Measurements from ENCODE around the gene SMC1B.
"Not testable (repeated sequence)": the region's sequence is repeated elsewhere in the genome, so short reads cannot be mapped to it uniquely, and the experiment has no call there.

Gene SMC1B

DNA sequence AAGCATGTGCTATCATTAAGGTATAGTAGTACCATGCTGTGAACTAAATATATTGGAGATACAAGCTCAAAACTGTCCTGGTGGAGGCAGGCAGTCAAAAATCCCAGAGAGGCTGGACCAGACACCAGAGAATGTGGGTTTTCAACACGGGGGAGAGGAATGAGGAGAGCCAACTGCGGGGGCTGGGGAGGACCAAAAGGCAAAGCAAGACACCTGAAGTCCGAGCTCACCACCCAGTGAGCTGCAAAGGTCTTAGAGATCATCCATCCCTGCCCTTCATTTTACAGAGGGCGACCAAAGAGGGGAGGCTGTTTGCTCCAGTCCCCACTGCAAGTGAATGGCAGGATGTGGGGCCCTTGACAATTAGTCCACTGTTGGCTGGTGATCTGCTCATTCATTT lies 10.1 kb upstream of the SMC1B start:
- in situ Hi-C loops (cut with MboI; ENCODE audit: low sequenced_read_pairs): loop anchor here (10.0 kb wide), 1 partner anchor 159 kb away; no protein-coding TSS in a partner anchor

DNA sequence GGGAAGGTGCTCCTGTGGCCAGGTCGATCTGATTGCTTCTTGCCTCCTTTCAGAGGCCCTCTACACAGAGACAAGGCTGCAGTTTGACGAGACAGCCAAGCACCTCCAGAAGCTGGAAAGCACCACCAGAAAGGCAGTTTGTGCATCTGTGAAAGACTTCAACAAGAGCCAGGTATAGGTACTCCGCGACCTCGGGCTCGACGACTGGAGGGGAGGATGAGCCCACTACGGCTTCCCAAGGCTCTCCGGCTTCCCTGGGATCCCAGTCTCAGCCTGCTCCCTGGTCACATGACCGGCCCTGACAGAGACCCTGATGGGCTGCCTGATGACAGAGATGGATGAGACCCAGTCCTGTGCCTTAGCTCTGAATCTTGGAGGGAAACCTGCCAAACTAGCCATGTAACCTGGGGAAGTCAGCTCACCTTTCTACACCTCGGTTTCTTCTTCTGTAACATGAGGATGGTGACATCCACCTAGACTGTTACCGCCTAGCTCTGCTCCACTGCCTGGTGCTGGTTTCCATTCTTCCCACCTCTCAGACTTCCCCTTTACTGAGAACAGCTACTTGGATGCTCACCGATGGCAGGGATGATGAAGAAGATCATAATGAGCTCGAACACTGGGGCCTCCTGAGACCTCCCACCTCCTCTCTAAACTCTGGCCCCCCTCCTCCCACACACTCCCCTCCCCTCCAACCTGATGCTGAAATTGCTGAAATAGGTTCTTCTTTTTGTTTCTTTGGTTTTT lies 9.0 kb upstream of the SMC1B start:
- in situ Hi-C loops (cut with MboI; ENCODE audit: low sequenced_read_pairs): loop anchor here (10.0 kb wide), 1 partner anchor 158 kb away; no protein-coding TSS in a partner anchor

DNA sequence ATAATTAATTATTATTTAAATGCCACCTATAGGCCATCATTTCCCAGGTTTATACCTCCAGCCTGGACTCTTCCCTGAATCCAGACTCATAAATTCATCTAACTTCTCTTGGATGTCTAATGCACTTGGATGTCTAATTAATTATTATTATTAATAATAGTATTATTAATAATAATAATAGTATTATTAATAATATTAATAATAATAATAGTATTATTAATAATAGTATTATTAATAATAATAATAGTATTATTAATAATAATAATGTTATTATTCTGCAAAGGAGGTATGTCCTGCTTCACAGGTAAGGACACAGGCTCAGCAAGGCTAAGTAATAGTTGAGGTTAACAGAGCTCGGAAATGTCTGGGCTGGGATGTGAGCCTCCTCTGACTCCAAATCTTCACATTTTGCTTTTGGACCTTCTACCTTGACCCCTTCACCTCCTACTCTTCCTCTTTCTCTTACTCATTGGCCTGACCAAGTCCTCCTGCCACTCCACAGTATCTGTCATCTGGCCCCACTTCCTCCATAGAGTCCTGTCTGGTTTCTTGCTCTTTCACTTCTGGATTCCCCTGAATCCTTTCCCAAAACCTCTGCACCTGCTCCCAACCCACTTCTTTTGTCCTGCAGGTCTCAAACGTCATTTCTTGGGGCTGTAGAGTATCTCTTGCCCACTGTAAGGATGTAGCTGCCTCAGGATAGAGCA lies 8.1 kb upstream of the SMC1B start:
- in situ Hi-C loops (cut with MboI; ENCODE audit: low sequenced_read_pairs): loop anchor here (10.0 kb wide), 1 partner anchor 157 kb away; no protein-coding TSS in a partner anchor

DNA sequence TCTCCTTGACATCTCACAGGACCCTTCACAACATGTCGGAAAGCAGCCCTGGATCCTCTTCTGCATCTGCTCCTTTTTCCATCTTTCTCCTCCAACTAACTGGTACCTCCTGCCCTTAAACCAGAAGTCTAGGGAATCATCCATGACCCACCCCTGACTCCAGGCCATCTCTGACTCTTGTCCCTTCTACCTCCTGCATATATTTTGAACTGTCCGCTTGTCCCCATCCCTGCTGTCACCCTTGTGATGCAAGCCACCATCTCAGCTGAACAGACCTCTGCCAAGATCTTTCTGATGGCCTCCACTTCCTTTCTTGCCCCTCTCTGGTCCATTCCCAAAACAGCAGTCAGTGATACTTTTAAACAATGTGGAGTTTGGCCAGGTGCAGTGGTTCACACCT lies 7.1 kb upstream of the SMC1B start:
- in situ Hi-C loops (cut with MboI; ENCODE audit: low sequenced_read_pairs): loop anchor here (10.0 kb wide), 1 partner anchor 156 kb away; no protein-coding TSS in a partner anchor

DNA sequence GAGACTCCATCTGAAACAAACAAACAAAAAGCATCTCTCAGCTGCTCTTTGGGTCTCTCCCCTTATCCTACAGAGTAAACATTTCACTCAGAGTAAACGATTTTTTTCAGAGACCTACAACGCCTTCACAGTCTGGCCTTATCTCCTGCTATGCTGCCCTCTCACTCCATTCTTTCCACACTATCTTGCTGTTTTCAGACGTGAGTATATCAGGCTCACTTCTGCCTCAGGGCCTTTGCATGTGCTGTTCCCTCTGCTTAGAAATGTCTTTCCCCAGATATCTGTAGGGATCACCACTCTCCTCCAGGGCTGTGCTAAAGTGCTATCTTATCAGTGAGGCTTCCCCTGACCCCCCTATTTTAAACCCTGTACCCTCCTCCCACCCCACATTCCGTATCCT lies 6.6 kb upstream of the SMC1B start:
- in situ Hi-C loops (cut with MboI; ENCODE audit: low sequenced_read_pairs): loop anchor here (10.0 kb wide), 1 partner anchor 155 kb away; no protein-coding TSS in a partner anchor

DNA sequence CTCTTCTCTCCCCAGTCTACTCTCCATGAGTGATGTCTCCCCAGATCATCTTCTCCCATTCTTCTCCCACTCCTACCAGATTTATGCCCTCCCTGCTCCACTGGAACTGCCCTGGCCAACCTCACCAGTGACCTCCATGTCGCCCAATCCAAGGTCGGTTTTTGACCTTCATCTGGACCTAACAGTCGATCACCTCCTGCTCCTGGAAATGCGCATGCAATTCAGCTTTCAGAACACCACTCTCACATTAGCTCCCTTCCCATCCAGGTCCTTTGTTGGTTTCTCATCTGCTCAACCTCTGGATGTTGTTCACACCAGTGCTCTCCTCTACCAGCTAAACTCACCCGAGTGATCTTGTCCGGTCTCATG lies 5.4 kb upstream of the SMC1B start:
- in situ Hi-C loops (cut with MboI; ENCODE audit: low sequenced_read_pairs): no loop called here

DNA sequence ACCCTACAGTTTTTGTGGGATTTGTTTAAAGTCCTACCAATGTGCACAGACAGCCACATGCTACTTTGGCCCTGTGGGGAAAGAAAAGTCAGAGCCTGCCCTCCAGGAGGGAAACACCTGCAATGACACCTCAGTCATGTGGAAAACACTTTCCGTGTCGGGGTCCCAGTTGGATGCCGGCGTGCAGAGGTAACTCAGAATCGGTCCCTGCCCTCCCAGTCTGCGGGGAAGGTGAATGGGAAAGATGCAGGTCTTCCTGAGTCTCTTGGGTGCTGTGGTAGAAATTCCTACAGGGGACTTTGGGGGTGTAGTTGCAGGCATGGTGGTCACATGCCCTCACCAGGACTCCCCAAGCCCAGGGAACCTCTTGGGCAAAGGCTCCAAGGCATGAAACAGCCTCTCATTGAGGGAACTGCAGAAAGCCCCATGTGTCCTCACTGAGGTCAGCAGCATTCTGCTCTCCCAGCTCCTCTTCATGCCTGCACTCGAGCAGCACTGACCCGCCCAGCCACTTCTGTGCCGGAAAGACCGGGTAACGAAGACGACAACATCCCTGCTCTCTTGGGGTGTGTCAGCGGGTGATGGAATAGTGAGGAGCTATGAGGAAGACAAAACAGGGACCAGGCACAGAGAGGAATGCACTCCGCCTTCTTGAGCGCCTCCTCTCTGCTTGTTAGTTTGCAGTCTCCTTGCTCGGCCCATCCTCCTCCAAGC lies 4.8 kb upstream of the SMC1B start:
- in situ Hi-C loops (cut with MboI; ENCODE audit: low sequenced_read_pairs): no loop called here

DNA sequence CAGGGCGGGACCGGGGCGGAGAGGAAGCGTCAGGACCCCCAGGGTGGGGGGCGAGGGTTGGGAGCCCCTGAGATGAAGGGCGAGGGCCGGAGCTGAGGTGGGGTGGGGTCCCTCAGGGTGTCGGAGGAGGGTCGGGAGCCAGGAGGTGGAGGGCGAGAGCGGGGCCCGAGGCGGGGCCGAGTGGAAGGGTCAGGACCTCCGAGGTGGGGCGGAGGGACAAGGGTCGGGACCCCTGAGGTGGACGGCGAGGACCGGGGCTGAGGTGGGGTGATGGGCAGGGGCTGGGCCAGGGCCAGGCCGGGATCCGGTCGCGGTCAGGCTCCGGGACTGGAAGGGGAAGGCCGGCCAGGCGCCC lies 409 bp downstream of the SMC1B start:
- in situ Hi-C loops (cut with MboI; ENCODE audit: low sequenced_read_pairs): no loop called here

DNA sequence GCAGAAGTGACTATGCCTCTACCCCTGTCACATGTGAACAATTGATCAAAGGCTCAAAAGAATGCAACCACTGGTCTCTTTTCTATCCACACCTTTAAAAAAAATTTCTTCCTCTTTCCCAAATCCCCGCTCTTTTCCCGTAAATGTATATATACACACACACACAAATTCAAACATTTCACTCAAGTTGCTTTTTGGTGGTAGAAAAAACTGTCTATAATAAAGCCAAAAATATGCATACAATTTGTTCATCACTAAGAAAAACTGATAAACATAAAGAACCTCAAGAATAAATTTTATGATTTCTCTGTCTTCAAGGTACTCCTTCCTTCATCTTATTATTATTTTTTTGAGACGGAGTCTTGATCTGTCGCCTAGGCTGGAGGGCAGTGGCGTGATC lies 5.6 kb downstream of the SMC1B start:
- in situ Hi-C loops (cut with MboI; ENCODE audit: low sequenced_read_pairs): no loop called here

DNA sequence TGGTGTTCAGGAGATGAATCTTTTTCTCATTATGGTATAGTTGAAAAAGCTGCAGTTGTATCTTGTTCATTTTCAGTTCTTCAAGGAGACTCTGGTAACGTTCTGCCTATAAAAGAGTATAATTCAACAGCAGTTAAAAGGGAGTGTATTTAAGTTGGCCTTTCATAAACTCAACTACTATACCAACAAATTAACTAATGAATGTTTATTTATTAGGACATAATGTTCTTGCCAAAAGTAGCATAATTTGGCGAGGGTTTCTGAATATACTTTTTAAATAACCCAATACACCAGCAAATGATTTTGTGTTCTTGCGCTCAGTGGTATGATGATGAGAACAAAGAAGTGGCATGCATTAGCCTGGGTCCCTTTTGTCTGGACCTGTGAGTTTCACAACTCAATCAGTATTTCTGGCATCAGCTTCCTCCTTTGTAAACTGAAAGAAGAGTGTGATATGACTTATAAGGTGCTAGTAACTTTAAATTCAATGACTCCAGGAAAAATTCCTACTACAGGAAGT lies 10.9 kb downstream of the SMC1B start:
- in situ Hi-C loops (cut with MboI; ENCODE audit: low sequenced_read_pairs): no loop called here

DNA sequence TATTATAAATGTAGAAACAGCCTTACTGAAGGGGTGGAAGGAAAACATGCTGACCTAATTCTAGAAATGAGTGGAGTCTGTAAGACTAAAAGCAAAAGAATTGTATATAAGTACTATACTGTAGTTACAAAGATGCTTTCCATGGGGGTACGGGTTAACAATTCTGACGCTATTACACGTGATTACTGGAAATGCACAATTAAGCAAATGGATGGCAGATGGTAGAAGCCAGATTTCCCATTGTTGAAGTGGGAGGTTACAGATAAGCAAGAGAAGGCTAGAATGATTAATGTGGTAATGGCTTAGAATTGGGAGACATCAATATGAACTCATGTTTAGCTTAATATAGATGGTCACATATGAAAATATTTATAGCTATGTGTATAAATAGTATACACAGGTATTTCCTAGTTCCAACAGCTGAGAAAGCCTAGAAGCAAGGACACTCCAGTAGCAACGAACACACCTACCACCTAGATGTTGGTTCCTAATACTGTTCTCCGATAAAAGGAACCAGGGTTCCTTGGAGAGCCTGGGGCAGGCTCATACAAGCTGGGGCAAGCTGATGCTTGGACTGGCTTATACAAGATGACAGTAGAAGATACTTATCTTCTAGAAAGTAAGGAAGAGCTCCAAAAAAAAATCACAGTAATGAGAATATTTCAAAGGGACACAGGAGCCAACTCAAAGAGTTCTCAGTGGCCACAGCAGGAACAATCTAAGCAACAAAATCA lies 13.5 kb downstream of the SMC1B start:
- in situ Hi-C loops (cut with MboI; ENCODE audit: low sequenced_read_pairs): no loop called here

DNA sequence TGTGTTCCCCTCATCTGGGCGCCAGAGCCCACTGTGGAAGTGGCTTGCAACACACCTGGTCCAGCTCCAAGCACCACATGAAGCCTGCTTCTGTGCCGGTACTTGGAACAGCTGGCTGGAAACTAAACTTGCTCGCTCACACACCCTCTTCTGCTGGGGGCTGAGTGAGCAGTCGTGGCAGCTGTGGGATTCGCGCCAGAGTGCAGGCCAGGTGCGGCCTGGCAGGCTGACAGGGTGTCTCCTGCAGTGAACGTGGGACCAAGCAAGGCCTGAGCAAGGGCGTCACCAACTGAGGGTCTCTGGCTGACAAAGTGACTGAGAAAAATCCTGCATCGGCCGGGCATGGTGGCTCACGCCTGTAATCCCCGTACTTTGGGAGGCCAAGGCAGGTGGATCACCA lies 15.2 kb downstream of the SMC1B start:
- in situ Hi-C loops (cut with MboI; ENCODE audit: low sequenced_read_pairs): no loop called here

DNA sequence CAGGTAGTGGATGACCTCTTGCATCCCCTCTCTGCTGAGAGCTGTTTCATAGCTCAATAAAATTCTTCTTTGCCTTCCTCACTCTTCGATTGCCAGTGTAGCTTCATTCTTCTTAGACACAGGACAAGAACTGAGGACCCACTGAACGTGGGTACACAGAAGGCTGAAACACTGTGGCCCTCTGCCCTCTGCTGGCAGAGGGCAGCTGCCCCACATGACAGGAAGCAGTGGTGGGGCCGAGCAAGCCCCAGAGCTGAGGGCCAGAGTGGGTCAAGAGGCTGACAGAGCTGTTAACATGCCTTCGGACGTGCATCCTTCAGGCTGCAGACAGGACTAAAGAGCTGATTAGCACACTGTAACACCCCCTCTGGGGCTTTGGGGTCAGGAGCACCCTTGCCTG lies 15.6 kb downstream of the SMC1B start:
- in situ Hi-C loops (cut with MboI; ENCODE audit: low sequenced_read_pairs): no loop called here

DNA sequence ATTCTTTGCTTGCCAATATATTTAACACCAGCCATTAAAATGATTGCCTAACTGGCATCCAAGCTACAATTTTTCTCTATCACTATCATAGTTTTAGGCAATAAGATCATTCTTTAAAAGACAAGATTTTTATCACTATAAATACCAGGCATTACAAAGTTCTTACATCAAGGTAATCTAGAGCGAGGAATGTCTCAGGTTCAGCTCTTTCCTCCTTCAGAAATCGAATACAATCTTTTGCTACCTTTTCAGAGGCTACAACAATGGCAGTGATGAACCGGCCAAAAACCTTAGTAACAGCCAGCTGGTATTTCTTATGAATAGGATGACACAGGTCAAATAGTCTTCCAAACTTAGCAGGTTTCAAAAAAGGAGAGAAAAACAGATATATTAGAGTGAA lies 23.9 kb downstream of the SMC1B start:
- in situ Hi-C loops (cut with MboI; ENCODE audit: low sequenced_read_pairs): no loop called here

DNA sequence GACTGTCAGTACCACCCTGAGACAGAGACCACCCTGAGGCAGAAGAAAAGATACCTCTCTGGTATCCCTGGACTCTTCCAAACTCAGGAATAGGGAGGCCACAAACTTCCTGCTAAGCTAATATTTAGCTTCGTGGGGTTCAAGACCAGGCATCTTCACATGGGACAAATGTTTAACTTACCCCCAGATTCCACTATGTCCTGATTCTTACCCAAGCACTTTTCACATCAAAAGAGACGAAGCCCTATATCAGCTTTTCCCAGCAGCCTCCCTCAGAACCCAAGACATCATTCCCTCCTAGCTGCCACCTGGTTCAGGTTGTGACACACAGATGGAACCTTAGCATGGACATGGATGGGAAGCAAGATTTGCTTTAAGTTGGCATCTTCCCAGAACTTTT lies 32.1 kb downstream of the SMC1B start:
- in situ Hi-C loops (cut with MboI; ENCODE audit: low sequenced_read_pairs): no loop called here

DNA sequence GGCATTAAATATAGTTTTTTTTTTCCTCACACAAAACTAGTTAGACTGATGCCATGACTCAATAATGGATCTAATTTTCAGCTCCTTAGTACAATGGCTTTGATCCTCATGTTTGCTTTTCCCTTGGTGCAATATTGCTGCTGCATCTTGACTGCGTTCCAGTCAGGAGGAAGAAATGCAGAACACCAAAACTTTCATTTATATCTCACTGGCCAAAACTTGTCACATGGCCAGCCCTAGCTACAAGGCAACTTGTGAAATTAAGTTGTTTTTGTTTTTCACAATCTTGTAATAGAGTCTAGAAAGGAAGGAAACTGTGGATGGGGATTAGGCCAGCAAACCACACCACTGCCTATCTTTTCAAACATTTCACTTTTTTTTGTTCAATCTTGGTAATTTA lies 36.7 kb downstream of the SMC1B start:
- in situ Hi-C loops (cut with MboI; ENCODE audit: low sequenced_read_pairs): no loop called here

DNA sequence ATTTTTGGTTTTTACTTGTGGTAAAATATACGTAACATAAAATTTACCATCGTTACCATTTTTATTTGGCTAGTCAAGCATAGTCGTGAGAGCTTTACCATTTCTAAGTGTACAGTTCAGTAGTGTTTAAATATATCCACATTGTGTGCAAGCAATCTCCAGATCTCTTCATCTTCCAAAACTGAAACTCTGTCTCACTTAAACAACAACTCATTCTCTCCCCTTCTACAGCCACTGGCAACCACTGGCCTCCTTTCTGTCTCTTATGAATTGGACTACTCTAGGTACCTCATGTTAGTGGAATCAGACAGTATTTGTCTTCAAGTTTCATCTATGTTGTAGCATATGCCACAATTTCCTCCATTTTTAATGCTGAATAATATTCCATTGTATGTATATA lies 37.4 kb downstream of the SMC1B start:
- in situ Hi-C loops (cut with MboI; ENCODE audit: low sequenced_read_pairs): no loop called here

DNA sequence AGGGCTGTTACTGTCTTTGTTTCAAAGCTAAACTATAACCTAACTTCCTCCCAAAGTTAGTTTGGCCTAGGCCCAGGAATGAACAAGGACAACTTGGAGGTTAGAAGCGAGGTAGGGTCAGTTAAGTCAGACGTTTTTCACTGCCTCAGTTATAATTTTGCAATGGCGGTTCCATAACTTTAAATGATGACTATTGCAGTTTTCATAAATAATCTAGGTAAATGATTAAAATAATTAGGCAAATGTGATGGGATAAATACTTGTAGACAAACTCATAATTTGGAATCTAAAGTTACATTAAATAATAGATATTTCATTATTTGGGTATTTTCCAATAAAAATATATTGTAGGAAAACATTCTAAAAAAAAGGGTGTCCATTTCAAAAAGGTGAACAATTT lies 39.8 kb downstream of the SMC1B start:
- in situ Hi-C loops (cut with MboI; ENCODE audit: low sequenced_read_pairs): not testable (repeated sequence)

DNA sequence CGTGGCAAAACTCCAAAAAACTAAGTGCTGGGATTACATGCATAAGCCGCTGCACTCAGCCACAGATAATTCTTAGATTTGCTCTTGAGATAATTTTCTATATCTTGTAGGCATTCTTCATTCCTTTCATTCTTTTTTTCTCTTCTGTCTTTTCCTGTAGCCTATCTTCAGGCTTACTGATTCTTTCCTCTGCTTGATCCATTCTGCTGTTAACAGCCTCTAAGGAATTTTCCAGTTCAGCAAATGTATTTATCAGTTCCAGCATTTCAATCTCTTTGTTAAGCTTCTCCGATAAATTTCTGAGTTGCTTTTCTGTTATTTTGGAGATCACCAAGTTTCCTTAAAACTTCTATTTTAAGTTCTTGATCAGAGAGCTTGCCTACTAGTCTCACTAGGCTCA lies 46.7 kb downstream of the SMC1B start:
- in situ Hi-C loops (cut with MboI; ENCODE audit: low sequenced_read_pairs): no loop called here

DNA sequence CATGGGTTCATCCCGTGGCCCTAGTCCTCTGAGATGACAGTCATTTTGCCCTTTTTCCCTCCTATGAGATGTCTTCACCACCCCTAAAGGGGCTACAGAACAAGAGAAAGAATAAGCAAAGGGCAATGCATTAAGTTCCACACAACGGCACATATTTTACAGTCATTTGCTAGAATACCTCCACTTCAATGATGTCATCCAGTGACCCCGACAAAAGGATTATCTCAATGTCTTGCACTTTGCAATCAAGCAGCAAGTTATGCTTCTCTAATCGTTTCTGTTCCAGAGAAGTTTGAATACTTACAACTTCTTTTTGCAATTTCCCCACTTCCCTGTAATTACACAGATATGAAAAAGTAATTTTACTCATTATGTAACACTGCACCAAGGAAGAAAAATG lies 53.8 kb downstream of the SMC1B start:
- in situ Hi-C loops (cut with MboI; ENCODE audit: low sequenced_read_pairs): no loop called here

DNA sequence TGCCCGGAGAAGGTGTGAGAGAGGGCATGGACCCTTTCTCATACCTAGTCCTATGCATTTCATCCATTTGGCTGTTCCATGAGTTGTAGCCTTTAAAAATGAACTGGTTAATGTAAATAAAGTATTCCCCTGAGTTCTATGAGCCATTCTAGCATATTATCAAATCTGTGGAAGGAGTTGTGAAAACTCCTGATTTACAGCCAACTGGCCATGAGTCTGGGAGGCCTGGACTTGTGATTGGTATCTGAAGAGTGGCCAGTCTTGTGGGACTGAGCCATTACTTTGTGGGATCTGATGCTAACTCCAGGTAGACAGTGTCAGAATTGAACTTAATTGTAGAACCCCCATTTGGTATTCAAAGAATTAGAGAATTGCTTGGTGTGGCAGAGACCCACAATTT lies 55.3 kb downstream of the SMC1B start:
- in situ Hi-C loops (cut with MboI; ENCODE audit: low sequenced_read_pairs): no loop called here
